DND-41 (cell line): Measurements from ENCODE around the gene PIN1.

Experiments
- ATAC-seq: fragments of 200-7000 bp; cut with Tn5 transposase; 3 replicates; pipeline ENCODE4 v1.9.1; 2021; ENCODE audit warnings: low read depth; ENCODE audit not compliant: insufficient read depth
- DNase-seq: peaks from one replicate; pipeline ENCODE4 v3.0.0-alpha.2; 2020
- H2AFZ ChIP-seq: 2 replicates; pipeline ENCODE4 v1.6.0; 2012; ENCODE audit warnings: low read depth, low read length
- H3K27ac ChIP-seq: 2 replicates; pipeline ENCODE4 v1.5.1; 2012; ENCODE audit warnings: low read length, inconsistent platforms
- H3K27me3 ChIP-seq: fragments of 200-600 bp; sonication (generic); 2 replicates; pipeline ENCODE4 v1.6.0; 2012; ENCODE audit warnings: low read length, mild to moderate bottlenecking, inconsistent platforms; ENCODE audit not compliant: insufficient read depth, poor library complexity
- H3K36me3 ChIP-seq: 2 replicates; pipeline ENCODE4 v1.5.1; 2012; ENCODE audit warnings: low read length, inconsistent platforms; ENCODE audit not compliant: insufficient read depth
- H3K4me1 ChIP-seq: 2 replicates; pipeline ENCODE4 v1.5.1; 2012; ENCODE audit warnings: mild to moderate bottlenecking, low read length; ENCODE audit not compliant: insufficient read depth
- H3K4me2 ChIP-seq: 2 replicates; pipeline ENCODE4 v1.6.0; 2012; ENCODE audit warnings: mild to moderate bottlenecking, moderate library complexity, low read length, inconsistent platforms; ENCODE audit not compliant: insufficient read depth
- H3K4me3 ChIP-seq, 2 experiments: fragments of 200-600 bp in 1 of 2; shearing (Covaris generic) in 1 of 2; 2 replicates each; pipeline ENCODE4 v1.5.1; 2012 to 2016; ENCODE audit warnings: inconsistent platforms in 2 of 2, low read length in 2 of 2, mild to moderate bottlenecking in 2 of 2, low read depth in 1 of 2, moderate library complexity in 1 of 2
- H3K79me2 ChIP-seq: 2 replicates; pipeline ENCODE4 v1.6.0; 2012; ENCODE audit warnings: low read length, inconsistent platforms; ENCODE audit not compliant: insufficient read depth
- H3K9ac ChIP-seq: 2 replicates; pipeline ENCODE4 v1.6.0; 2012; ENCODE audit warnings: low read depth, mild to moderate bottlenecking, inconsistent platforms, low read length, moderate library complexity
- H3K9me3 ChIP-seq: 2 replicates; pipeline ENCODE4 v1.5.1; 2012; ENCODE audit warnings: low read length, moderate library complexity, mild to moderate bottlenecking, inconsistent platforms; ENCODE audit not compliant: insufficient read depth, severe bottlenecking
- H4K20me1 ChIP-seq: 2 replicates; pipeline ENCODE4 v1.6.0; 2012; ENCODE audit warnings: low read length; ENCODE audit not compliant: insufficient read depth
- EZH2 ChIP-seq: IDR thresholded peaks from 3 replicates; pipeline ENCODE4 v1.6.1; 2012; ENCODE audit warnings: borderline replicate concordance, low read depth, mild to moderate bottlenecking, moderate library complexity, low read length, inconsistent platforms; ENCODE audit not compliant: severe bottlenecking
- TF ChIP-seq, protein P1 (sequence below): IDR thresholded peaks from 2 replicates; pipeline ENCODE4 v1.5.1; 2012; ENCODE audit warnings: borderline replicate concordance, low read length, moderate library complexity, mild to moderate bottlenecking; ENCODE audit not compliant: poor library complexity, severe bottlenecking; ENCODE audit errors: extremely low read depth

Gene PIN1

DNA sequence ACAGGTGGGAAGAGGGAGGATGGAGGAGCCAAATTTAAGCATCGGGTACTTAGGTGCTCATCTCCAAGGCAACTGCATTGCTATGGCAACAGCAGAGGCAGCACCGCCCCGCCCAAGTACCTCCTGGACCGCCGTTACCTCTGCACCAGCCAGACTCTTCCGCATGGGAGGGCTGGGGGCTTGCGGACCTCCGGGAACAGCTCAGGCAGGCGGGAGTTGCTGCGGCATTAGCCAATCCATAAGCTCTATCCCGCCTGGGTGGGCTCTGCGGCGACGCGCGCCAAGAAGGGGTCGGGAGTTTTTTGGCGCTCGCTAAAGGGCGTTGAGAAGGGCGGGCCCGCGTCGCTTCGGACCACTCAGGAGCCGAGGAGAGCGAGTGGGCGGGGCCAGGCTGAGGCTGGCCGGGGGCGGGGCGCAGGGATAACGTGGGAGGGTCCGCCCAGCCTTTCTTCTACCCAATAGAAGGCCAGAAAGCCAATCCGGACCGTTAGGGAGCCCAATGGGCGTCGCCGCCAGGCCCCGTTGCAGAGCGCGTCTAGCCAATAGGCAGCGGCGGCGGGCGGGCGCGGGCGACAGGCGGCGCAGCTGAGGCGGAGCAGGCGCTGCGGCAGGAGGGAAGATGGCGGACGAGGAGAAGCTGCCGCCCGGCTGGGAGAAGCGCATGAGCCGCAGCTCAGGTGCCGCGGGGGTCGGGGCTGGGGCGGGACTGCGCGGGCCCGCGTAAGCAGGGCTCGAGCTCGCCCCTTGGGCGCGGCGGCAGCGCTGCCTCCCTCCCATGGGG lies at the start of gene PIN1:
PIN1 (plus strand) TSS at position 593 of the 781 bp plus-strand sequence; CDS start at position 620, 27 bp downstream.
- Histone ChIP-seq H3K4me1 (peaks cover 34% of the 10 kb centered on the region), H2AFZ (peak within 1 kb of the TSS; percentile 79), H3K27me3 (no peaks in the 10 kb centered on the region), H3K4me2 (peak within 1 kb of the TSS; percentile 99), H3K4me3 (peak within 1 kb of the TSS; percentile 62 to 95), H3K27ac (peak within 1 kb of the TSS; percentile 77), H3K79me2 (peaks cover 62% of the 10 kb centered on the region), H3K36me3 (peaks cover 40% of the 10 kb centered on the region), H3K9ac (peak within 1 kb of the TSS; percentile 88), H4K20me1 (peaks cover 26% of the 10 kb centered on the region), H3K9me3 (no peaks in the 10 kb centered on the region)
- ATAC-seq = peak; percentile 93
- TF ChIP-seq EZH2 = no peak
- TF ChIP-seq, protein P1, sequence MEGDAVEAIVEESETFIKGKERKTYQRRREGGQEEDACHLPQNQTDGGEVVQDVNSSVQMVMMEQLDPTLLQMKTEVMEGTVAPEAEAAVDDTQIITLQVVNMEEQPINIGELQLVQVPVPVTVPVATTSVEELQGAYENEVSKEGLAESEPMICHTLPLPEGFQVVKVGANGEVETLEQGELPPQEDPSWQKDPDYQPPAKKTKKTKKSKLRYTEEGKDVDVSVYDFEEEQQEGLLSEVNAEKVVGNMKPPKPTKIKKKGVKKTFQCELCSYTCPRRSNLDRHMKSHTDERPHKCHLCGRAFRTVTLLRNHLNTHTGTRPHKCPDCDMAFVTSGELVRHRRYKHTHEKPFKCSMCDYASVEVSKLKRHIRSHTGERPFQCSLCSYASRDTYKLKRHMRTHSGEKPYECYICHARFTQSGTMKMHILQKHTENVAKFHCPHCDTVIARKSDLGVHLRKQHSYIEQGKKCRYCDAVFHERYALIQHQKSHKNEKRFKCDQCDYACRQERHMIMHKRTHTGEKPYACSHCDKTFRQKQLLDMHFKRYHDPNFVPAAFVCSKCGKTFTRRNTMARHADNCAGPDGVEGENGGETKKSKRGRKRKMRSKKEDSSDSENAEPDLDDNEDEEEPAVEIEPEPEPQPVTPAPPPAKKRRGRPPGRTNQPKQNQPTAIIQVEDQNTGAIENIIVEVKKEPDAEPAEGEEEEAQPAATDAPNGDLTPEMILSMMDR = peak; percentile 58
- peak; percentile 100 for DNase-seq

DNA sequence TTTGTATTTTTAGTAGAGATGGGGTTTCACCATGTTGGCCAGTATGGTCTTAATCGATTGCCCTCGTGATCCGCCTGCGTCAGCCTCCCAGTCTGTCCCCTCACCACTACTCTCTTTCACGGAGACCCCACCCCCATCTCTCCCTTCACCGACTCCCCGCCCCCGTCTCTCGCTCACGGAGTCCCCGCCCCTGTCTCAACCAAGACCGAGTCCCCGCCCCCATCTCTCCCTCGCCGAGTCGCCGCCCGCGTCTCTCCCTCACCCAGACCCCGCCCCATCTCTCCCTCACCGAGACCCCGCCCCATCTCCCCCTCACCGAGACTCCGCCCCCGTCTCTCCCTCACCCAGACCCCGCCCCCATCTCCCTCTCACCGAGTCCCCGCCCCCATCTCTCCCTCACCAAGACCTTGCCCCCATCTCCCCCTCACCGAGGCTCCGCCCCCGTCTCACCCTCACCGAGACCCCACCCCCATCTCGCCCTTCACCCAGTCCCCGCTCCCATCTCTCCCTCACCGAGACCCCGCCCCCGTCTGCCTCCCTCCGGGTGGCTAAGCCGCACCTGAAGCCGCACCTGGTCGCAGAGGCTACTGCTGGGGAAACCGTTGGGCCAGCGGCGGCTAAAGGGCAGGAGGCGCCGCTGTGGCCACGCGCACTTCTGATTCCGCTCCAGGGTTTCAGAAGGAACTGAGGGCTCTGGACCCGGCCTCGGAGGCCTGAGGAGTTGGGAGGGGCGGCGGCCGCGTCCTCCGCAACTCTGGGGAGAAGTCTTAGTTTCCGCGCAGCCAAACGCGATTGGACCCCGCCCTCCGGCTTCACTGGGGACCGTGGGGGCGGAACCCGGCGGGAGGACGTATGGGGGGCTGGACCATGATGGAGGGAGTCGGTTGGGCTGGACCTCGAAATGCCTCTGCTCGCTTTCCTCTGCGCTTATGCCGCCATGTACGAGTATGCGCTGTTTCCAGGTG lies 49.5 kb upstream of the PIN1 start:
- H4K20me1 ChIP-seq = no peaks in the 10 kb centered on the region
- TF ChIP-seq, protein P1 = no peak
- no peak for TF ChIP-seq EZH2
- no peaks in the 10 kb centered on the region for H3K36me3 ChIP-seq
- ATAC-seq (peak; percentile 87), DNase-seq (peak; percentile 96)
- peak overlapping the region; percentile 71 for H3K4me2 ChIP-seq
- H3K4me1 ChIP-seq = peaks cover 31% of the 10 kb centered on the region
- peak overlapping the region; percentile 95 for H2AFZ ChIP-seq
- no peaks in the 10 kb centered on the region for H3K27me3 ChIP-seq
- H3K4me3 ChIP-seq = peak overlapping the region; percentile 39 to 63; a peak in 3 of 4 replicates
- peak overlapping the region; percentile 60 for H3K9ac ChIP-seq
- no peaks in the 10 kb centered on the region for H3K79me2 ChIP-seq
- H3K27ac ChIP-seq = peak overlapping the region; percentile 65
- no peaks in the 10 kb centered on the region for H3K9me3 ChIP-seq

DNA sequence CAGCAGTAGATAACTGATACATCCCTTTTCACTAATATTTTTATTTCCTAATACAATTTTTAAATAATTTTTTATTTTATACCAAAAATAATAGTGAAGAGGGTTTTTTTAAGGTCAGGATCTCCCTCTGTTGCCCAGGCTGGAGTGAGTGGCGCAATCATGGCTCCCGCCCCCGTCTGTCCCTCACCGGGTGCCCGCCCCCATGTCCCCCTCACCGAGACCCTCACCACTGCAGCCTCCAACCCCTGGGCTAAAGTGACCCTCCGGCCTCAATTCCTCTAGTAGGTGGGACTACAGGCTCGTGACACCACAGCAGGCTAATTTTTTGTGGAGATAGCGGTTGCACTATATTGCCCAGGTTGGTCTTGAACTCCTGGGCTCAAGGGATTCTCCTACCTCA lies 48.8 kb upstream of the PIN1 start:
- TF ChIP-seq, protein P1 = no peak
- no peak for TF ChIP-seq EZH2
- Histone ChIP-seq H3K4me2 (peak overlapping the region; percentile 71), H3K27ac (no peak overlapping the region)

More for the DNA sequence above, 48.8 kb upstream of the PIN1 start:
- no peaks in the 10 kb centered on the region for H4K20me1 ChIP-seq
- H3K4me3 ChIP-seq = no peak overlapping the region; a peak in 1 of 4 replicates
- H3K4me1 ChIP-seq = peaks cover 38% of the 10 kb centered on the region
- DNase-seq (no peak), ATAC-seq (no peak)
- H3K27me3 ChIP-seq = no peaks in the 10 kb centered on the region
- no peaks in the 10 kb centered on the region for H3K79me2 ChIP-seq
- H3K9me3 ChIP-seq = no peaks in the 10 kb centered on the region
- no peak overlapping the region for H3K9ac ChIP-seq
- H2AFZ ChIP-seq = peak overlapping the region; percentile 95
- no peaks in the 10 kb centered on the region for H3K36me3 ChIP-seq
